ENCODE measurements around the gene ITGAL.

- TF ChIP-seq MAX (IDR thresholded peaks at IDR 0.05; ENCODE audit: low read depth, low read length), result no peak
- TF ChIP-seq CTCF (IDR thresholded peaks at IDR 0.05; ENCODE audit: low read depth, low read length), result no peak
Observed at GRCh38 chr16:30523768-30524574, 51.4 kb downstream of the ITGAL start.
